Activated naive CD8-positive, alpha-beta T cell (primary cell): ENCODE results near the gene TMPRSS15.

Experiments used
- H3K27ac Mint-ChIP-seq: one replicate; pipeline ENCODE4 v1.8.0; 2021; ENCODE audit warnings: mixed read lengths
- H3K27me3 Mint-ChIP-seq: one replicate; pipeline ENCODE4 v1.8.0; 2021; ENCODE audit warnings: mixed read lengths
- H3K36me3 Mint-ChIP-seq: one replicate; pipeline ENCODE4 v1.8.0; 2021; ENCODE audit warnings: mixed read lengths
- H3K4me1 Mint-ChIP-seq: one replicate; pipeline ENCODE4 v1.8.0; 2021; ENCODE audit warnings: low read depth, mixed read lengths
- H3K4me3 Mint-ChIP-seq: one replicate; pipeline ENCODE4 v1.8.0; 2021; ENCODE audit warnings: mild to moderate bottlenecking, mixed read lengths
- H3K9me3 Mint-ChIP-seq: one replicate; pipeline ENCODE4 v1.8.0; 2021; ENCODE audit warnings: low read depth, mixed read lengths

TMPRSS15 gene

GRCh38 chr21:18244671-18245463 lies 158.7 kb downstream of the TMPRSS15 start, which contains the start of gene CHODL:
TSS of gene CHODL (plus strand) at chr21:18244833. CDS start at chr21:18245224, 391 bp downstream.
- Mint-ChIP-seq H3K27ac (no peak within 1 kb of the TSS), H3K4me3 (no peak within 1 kb of the TSS), H3K36me3 (no peaks in the 10 kb centered on the region), H3K27me3 (peaks cover 15% of the 10 kb centered on the region), H3K9me3 (no peaks in the 10 kb centered on the region), H3K4me1 (peaks cover 2% of the 10 kb centered on the region)

- Mint-ChIP-seq H3K36me3 (no peaks in the 10 kb centered on the region), H3K4me3 (no peak overlapping the region), H3K27me3 (no peaks in the 10 kb centered on the region), H3K4me1 (no peaks in the 10 kb centered on the region), H3K9me3 (peaks cover 6% of the 10 kb centered on the region), H3K27ac (no peak overlapping the region)
These were observed 168.0 kb downstream of the TMPRSS15 start for GRCh38 chr21:18235545-18235944.

- H3K4me3 Mint-ChIP-seq: no peak overlapping the region
- no peaks in the 10 kb centered on the region for H3K9me3 Mint-ChIP-seq
- H3K27me3 Mint-ChIP-seq: no peaks in the 10 kb centered on the region
- no peak overlapping the region for H3K27ac Mint-ChIP-seq
- H3K36me3 Mint-ChIP-seq: no peaks in the 10 kb centered on the region
- no peaks in the 10 kb centered on the region for H3K4me1 Mint-ChIP-seq
These were observed 175.4 kb downstream of the TMPRSS15 start for GRCh38 chr21:18228060-18228739.

GRCh38 chr21:18222346-18222745 lies 181.2 kb downstream of the TMPRSS15 start:
- H3K9me3 Mint-ChIP-seq: peaks cover 22% of the 10 kb centered on the region
- no peaks in the 10 kb centered on the region for H3K27me3 Mint-ChIP-seq
- H3K4me3 Mint-ChIP-seq: no peak overlapping the region
- no peaks in the 10 kb centered on the region for H3K36me3 Mint-ChIP-seq
- H3K4me1 Mint-ChIP-seq: no peaks in the 10 kb centered on the region
- no peak overlapping the region for H3K27ac Mint-ChIP-seq

GRCh38 chr21:18220498-18220897 lies 183.1 kb downstream of the TMPRSS15 start:
- Mint-ChIP-seq H3K27me3 (no peaks in the 10 kb centered on the region), H3K9me3 (peaks cover 22% of the 10 kb centered on the region), H3K36me3 (no peaks in the 10 kb centered on the region), H3K4me1 (no peaks in the 10 kb centered on the region), H3K4me3 (no peak overlapping the region), H3K27ac (no peak overlapping the region)
